Stromal cell of bone marrow (primary cell): ENCODE results near the gene CCDC92B.
"Not testable (repeated sequence)": the region's sequence is repeated elsewhere in the genome, so short reads cannot be mapped to it uniquely, and the experiment has no call there.

Experiments used
- DNase-seq: peaks from one replicate; pipeline ENCODE4 v3.0.0-alpha.2; 2012; ENCODE audit warnings: low read depth

CCDC92B gene

DNA sequence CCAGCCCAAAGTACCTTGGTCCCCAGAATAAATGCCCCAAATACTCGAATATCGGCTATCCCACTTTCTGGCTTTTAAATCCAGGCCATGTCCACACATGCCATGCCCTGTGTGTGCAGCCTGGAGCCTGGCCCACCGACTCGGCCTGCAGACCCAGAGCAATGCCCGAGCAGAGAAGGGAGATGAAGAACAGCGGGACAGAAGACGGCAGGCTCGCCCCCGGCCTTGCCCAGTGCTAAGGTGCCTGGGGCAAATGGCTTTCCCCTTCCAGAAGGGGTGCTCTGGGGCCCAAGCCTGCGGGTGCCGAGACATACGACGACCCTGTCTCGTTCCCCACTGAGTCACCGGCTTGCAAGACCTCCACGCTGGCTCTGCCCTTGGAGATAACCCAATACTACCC is 45.8 kb downstream of the CCDC92B start:
- no peak for DNase-seq

DNA sequence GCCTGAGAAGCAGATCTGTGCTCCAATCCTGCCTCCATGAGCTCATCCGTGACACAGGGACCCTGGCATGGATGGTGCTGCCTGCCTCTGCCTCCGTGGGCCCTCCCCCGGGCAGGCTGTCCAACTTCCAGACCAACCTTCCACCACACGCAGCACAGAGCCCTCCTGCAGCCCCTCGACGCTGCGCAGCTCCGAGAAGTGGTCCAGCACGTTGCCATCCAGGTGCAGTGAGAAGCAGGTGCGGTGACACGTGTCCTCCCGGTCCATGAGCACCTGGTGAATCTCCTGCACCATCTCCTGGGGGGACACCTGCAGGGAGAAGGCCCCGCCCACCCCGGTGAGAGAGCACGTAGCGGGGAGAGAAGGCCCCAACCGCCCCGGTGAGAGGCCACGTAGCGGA is 46.3 kb downstream of the CCDC92B start:
- no peak for DNase-seq

- no peak for DNase-seq
Observed at GRCh38 chr17:2701996-2702741, 47.3 kb downstream of the CCDC92B start.

- DNase-seq: no peak
Observed at GRCh38 chr17:2701161-2701995, 48.1 kb downstream of the CCDC92B start.

GRCh38 chr17:2700491-2701141 is 48.8 kb downstream of the CCDC92B start:
- DNase-seq: no peak

GRCh38 chr17:2700030-2700490 is 49.4 kb downstream of the CCDC92B start:
- no peak for DNase-seq

- DNase-seq: not testable (repeated sequence)
Observed at GRCh38 chr17:2699216-2699805, 50.1 kb downstream of the CCDC92B start.

GRCh38 chr17:2697611-2698162 is 51.8 kb downstream of the CCDC92B start:
- no peak for DNase-seq

DNA sequence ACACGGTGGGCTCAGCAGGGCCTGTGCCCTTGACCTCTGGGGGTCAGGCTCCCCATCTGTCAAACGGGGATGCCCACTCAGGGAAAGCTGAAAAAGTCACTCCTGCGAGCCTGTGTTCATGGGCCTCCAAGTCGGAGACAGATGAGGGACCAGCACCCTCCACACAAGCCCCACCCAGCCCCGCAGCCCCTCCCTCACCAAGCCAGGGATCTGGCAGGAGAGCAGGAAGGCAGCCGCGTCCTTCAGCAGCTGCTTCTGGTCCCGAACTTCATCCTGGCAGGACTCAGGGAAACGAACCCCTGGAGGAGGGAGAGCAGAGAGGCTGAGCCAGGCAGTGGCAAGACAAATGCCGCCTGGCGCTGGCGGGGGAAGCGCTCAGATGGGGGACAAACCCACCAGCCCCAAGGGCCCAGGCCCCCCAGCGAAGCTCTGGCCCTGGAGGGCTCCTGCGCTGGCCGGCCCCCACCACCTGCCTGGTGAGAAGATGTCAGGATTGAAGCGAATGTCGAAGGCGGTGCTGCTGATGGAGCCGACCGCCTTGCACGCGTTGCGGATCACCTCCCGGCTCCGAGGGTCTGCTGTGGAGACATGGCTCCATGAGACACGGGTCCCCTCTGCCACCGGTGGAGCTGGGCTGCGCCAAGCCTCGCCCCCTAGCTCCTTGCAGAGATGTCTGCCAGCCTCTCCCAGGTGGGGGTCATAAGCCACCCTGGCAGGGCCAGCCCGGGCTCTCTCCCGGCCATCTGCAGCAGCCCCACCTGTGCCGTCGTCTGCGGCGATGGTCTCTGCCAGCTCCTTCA is 53.3 kb downstream of the CCDC92B start:
- no peak for DNase-seq

DNA sequence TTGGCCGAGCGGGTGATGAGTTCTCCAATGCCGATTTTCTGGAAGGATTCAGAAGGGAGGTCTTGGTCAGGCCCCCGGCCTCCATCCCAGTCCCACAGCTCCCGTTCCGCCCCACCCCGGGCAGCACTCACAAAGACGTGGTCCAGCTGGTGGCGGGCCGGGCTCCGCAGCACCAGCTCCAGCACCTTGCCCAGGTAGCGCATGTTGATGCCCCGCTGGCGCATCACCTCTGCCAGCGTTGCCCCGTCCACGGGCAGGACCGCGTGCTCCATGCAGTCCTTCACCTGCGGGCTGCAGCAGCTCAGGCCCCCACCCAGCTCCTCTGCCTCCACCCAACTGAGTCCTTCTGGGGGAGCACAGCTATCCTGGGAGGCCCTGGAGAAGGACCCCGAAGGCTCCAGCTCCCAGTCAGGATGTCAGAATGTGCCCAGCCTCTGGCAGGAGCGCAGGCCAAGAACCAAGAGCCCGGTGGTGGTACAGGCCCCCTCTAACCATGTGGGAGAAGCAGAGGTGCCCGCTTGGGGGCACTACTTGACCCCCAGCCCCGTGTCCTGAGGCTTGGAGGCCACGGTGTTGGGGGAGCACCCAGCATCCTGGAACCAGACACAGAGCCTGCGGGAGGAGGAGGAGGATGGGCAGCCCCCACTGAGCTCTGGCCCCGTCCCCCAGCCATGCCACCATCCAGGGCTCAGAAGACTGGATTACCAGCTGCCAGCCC is 54.0 kb downstream of the CCDC92B start:
- no peak for DNase-seq

GRCh38 chr17:2694381-2695242 is 54.8 kb downstream of the CCDC92B start:
- no peak for DNase-seq

DNA sequence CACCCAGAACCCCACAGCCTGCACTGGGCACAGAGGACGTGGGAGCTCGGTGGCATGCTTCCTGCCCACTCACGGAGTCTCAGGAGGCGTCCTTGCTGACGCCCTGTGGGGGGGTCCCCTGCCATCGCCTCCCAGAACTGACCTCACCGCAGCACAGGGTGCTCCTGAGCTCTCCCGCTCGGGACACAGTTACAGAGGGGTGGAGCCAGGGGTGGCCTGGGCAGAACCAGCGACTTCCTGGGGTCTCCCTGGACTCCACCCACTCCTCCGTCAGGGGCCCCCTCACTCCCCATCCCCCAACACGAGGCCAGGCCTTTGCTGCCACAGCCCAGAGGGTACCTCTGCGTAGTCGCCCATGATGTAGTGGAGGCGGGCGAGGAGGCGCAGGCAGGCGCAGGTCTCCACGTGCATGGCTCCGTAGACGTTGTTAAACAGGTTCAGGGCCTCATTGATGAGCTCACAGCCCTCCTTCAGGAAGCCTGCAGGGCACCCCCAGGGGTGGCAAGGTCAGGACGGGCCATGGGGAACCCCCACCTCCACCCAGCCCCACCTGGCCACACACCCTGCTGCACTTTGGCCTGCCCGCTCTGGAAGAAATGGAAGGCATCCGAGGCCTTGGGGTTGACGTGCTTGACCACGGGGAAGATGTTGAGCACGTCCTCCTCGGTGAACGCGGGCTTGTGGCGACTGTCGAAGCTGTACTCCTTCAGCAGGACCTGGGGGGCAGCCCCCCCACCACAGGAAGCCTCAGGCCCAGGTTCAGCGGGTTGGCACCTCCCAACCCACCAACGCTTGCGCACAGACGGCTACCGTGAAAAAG is 55.7 kb downstream of the CCDC92B start:
- no peak for DNase-seq

- DNase-seq: no peak
Observed at GRCh38 chr17:2692781-2693135, 56.7 kb downstream of the CCDC92B start.

- DNase-seq: no peak
Observed at GRCh38 chr17:2691965-2692780, 57.3 kb downstream of the CCDC92B start.

DNA sequence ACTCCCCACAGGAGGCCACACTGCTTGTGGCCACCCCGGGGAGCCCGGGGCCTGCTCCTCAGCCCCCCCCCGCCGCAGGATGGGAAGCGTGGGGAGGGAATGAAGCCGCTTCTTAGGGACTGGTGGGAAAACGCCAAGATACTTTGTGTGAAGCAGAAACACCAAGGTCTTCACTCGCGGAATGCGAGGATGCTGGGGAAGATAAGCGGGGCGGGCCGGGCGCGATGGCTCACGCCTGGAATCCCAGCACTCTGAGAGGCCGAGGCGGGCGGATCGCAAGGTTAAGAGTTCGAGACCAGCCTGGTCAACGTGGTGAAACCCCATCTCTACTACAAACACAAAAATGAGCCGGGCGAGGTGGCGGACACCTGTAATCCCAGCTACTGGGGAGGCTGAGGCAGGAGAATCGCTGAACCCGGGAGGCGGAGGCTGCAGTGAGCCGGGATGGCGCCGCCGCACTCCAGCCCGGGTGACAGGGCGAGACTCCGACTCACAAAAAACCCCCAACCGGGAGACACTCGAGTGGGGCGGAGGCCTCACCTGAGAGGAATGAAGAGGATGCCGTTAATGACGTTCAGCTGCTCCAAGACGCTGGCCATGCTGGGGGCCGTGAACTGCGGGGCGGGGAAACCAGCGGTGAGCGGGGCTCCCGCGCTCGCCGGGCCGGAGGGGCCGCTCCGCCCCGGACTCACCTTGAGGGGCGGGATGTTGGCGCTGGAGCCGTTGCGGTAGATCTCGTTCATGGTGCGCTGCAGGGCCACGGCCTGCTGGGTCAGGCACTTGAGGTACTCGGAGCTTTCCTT is 58.2 kb downstream of the CCDC92B start:
- DNase-seq: no peak

GRCh38 chr17:2690165-2691068 is 59.0 kb downstream of the CCDC92B start:
- DNase-seq: no peak
